SK-N-SH treated with all-trans-retinoic acid at 6 μM for 48 hours (cell line): ENCODE results near the gene NRXN2.

Experiments used
- ARNTL ChIP-seq: fragments of 450-650 bp; formaldehyde crosslinking; IDR thresholded peaks from 2 replicates; pipeline ENCODE4 v1.5.0; 2020; ENCODE audit warnings: low read depth, mild to moderate bottlenecking, moderate library complexity, borderline replicate concordance
- CSDC2 ChIP-seq: fragments of 250-450 bp; sonication (Bioruptor Pico); IDR thresholded peaks from 2 replicates; pipeline ENCODE4 v1.5.0; 2020; ENCODE audit warnings: mild to moderate bottlenecking, moderate library complexity
- RARB ChIP-seq: fragments of 250-450 bp; sonication (Bioruptor Pico); IDR thresholded peaks from 2 replicates; pipeline ENCODE4 v1.8.0; 2021; ENCODE audit warnings: mild to moderate bottlenecking, moderate library complexity
- SNAI2 ChIP-seq: fragments of 250-450 bp; sonication (Bioruptor Pico); IDR thresholded peaks from 2 replicates; pipeline ENCODE4 v1.5.0; 2020; ENCODE audit warnings: mild to moderate bottlenecking, moderate library complexity
- ZC3H10 ChIP-seq: fragments of 250-450 bp; sonication (Bioruptor Pico); IDR thresholded peaks from 2 replicates; pipeline ENCODE4 v1.5.1; 2021; ENCODE audit warnings: mild to moderate bottlenecking, moderate library complexity
- ZFP30 ChIP-seq: fragments of 450-650 bp; formaldehyde crosslinking; IDR thresholded peaks from 2 replicates; pipeline ENCODE4 v1.5.0; 2022; ENCODE audit warnings: mild to moderate bottlenecking, moderate library complexity
- ZNF565 ChIP-seq: fragments of 450-650 bp; formaldehyde crosslinking; conservative IDR thresholded peaks from 2 replicates; pipeline ENCODE4 v1.5.0; 2020; ENCODE audit warnings: low read depth, mild to moderate bottlenecking, moderate library complexity

DNA sequence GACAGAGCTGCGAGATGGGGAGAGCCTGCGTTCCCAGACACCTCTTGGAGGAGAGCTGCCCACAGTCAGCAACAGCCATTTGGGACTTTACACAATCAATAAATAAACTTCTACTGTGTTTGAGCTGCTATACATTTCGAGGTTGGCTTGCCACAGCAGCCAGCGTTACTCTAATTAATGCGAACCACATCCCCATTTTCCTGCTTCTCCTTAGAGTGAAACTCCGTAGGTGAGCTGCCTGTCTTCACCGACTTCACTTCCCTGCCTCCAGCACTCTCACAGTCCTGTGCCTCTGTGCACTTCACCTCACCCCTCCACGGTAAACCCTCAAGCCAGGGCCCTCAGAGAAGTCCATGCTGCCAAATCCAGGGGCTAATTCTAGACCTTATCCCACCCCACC, 137.8 kb downstream of the NRXN2 start:
- TF ChIP-seq ZC3H10 (CRISPR knock-in tag) (no peak), RARB (CRISPR knock-in tag) (no peak), ARNTL (CRISPR knock-in tag) (no peak), ZFP30 (CRISPR knock-in tag) (no peak), ZNF565 (CRISPR knock-in tag) (no peak), SNAI2 (CRISPR knock-in tag) (no peak), CSDC2 (CRISPR knock-in tag) (no peak)
